Inflammatory macrophage treated with lipopolysaccharide for 4 hours (primary cell): ENCODE measurements around the gene NPC1.
"Not testable (repeated sequence)": the region's sequence is repeated elsewhere in the genome, so short reads cannot be mapped to it uniquely, and the experiment has no call there.

ENCODE experiments used
- DNase-seq: peaks from one replicate; pipeline ENCODE4 v3.0.0-alpha.2; 2020

The NPC1 gene

GRCh38 chr18:23573626-23574431 lies 12.5 kb downstream of the NPC1 start:
- peak; percentile 86 for DNase-seq

GRCh38 chr18:23573020-23573419 lies 13.3 kb downstream of the NPC1 start:
- no peak for DNase-seq

GRCh38 chr18:23572570-23572969 lies 13.7 kb downstream of the NPC1 start:
- no peak for DNase-seq

GRCh38 chr18:23572012-23572411 lies 14.3 kb downstream of the NPC1 start:
- no peak for DNase-seq

GRCh38 chr18:23570912-23571504 lies 15.3 kb downstream of the NPC1 start:
- DNase-seq: no peak

GRCh38 chr18:23569299-23570063 lies 16.8 kb downstream of the NPC1 start:
- no peak for DNase-seq

GRCh38 chr18:23568281-23569138 lies 17.8 kb downstream of the NPC1 start:
- DNase-seq: peak; percentile 45

- no peak for DNase-seq
Measured at GRCh38 chr18:23567671-23568070, 18.6 kb downstream of the NPC1 start.

- no peak for DNase-seq
Measured at GRCh38 chr18:23565916-23566547, 20.3 kb downstream of the NPC1 start.

GRCh38 chr18:23563377-23564043 lies 22.8 kb downstream of the NPC1 start:
- peak; percentile 91 for DNase-seq

- DNase-seq: no peak
Measured at GRCh38 chr18:23560186-23560585, 26.1 kb downstream of the NPC1 start.

GRCh38 chr18:23557511-23557910 lies 28.8 kb downstream of the NPC1 start:
- DNase-seq: not testable (repeated sequence)

GRCh38 chr18:23556145-23556780 lies 30.0 kb downstream of the NPC1 start:
- DNase-seq: no peak

GRCh38 chr18:23553887-23554286 lies 32.4 kb downstream of the NPC1 start:
- no peak for DNase-seq

GRCh38 chr18:23552505-23552904 lies 33.8 kb downstream of the NPC1 start:
- DNase-seq: no peak

GRCh38 chr18:23551978-23552377 lies 34.3 kb downstream of the NPC1 start:
- DNase-seq: no peak

GRCh38 chr18:23550898-23551297 lies 35.4 kb downstream of the NPC1 start:
- DNase-seq: no peak

- no peak for DNase-seq
Measured at GRCh38 chr18:23548719-23549118, 37.6 kb downstream of the NPC1 start.

GRCh38 chr18:23548275-23548674 lies 38.0 kb downstream of the NPC1 start:
- no peak for DNase-seq

GRCh38 chr18:23547846-23548245 lies 38.5 kb downstream of the NPC1 start:
- DNase-seq: peak; percentile 66

- DNase-seq: no peak
Measured at GRCh38 chr18:23547306-23547705, 39.0 kb downstream of the NPC1 start.
